ENCODE data around the gene SYT11. TPM values are rescaled to one million over a fixed set of nuclear protein-coding genes. Genes with fewer than 3 reads are reported as not detected.

Gene SYT11
- total and polyA plus RNA-seq, 8 donors, result 0.46 to 5.8 (median 1.5) TPM

- Histone ChIP-seq H3K4me1 (peaks cover 0 to 8% (median 3%) of the 10 kb centered on the region in 3 donors), H3K27ac (no peak overlapping the region), H3K36me3 (peaks cover 11 to 59% (median 19%) of the 10 kb centered on the region in 3 donors), H3K9me3 (no peaks in the 10 kb centered on the region), H3K27me3 (no peaks in the 10 kb centered on the region), H3K4me3 (no peak overlapping the region)
- intact Hi-C loops (cut with DNase I), result no loop called here
- no peak for ATAC-seq
- DNase-seq, result no peak
- WGBS, 2 donors, result 66 to 70% methylated on average over 6 of the region's 6 CpGs
- no peak for TF ChIP-seq CTCF (IDR thresholded peaks at IDR 0.05)
- no peak for FAIRE-seq
These were observed 54.8 kb downstream of the SYT11 start for GRCh38 chr1:155913969-155914757.

- H3K4me1 ChIP-seq, result no peaks in the 10 kb centered on the region
- WGBS, 2 donors, result 56 to 66% methylated on average over 3 of the region's 3 CpGs
- no peak for TF ChIP-seq CTCF (IDR thresholded peaks at IDR 0.05)
- H3K27ac ChIP-seq, result no peak overlapping the region
- ATAC-seq, result no peak
- H3K27me3 ChIP-seq, result no peaks in the 10 kb centered on the region
- H3K9me3 ChIP-seq, result no peaks in the 10 kb centered on the region
- peaks cover 16 to 92% (median 49%) of the 10 kb centered on the region in 3 donors for H3K36me3 ChIP-seq
- FAIRE-seq, result no peak
- intact Hi-C loops (cut with DNase I), result no loop called here
- H3K4me3 ChIP-seq, result no peak overlapping the region
- DNase-seq, result no peak
These were observed 59.3 kb downstream of the SYT11 start for GRCh38 chr1:155918660-155919059.

- WGBS, 2 donors, result 94 to 98% methylated on average over 2 of the region's 2 CpGs
- Histone ChIP-seq H3K4me3 (no peak overlapping the region), H3K36me3 (peaks cover 17 to 93% (median 60%) of the 10 kb centered on the region in 3 donors), H3K27me3 (no peaks in the 10 kb centered on the region), H3K27ac (no peak overlapping the region), H3K9me3 (no peaks in the 10 kb centered on the region), H3K4me1 (no peaks in the 10 kb centered on the region)
- ATAC-seq (no peak), DNase-seq (no peak), FAIRE-seq (no peak)
- intact Hi-C loops (cut with DNase I), result no loop called here
- no peak for TF ChIP-seq CTCF (IDR thresholded peaks at IDR 0.05)
These were observed 60.4 kb downstream of the SYT11 start for GRCh38 chr1:155919801-155920200.

- DNase-seq (no peak), FAIRE-seq (no peak), ATAC-seq (peak in 1 of 4 donors; percentile 50)
- H3K36me3 ChIP-seq, result peaks cover 17 to 94% (median 63%) of the 10 kb centered on the region in 3 donors
- H3K4me1 ChIP-seq, result no peaks in the 10 kb centered on the region
- TF ChIP-seq CTCF (IDR thresholded peaks at IDR 0.05), result no peak
- H3K9me3 ChIP-seq, result no peaks in the 10 kb centered on the region
- intact Hi-C loops (cut with DNase I), result no loop called here
- no peaks in the 10 kb centered on the region for H3K27me3 ChIP-seq
- H3K4me3 ChIP-seq, result no peak overlapping the region
- no peak overlapping the region for H3K27ac ChIP-seq
- 82 to 92% methylated on average over 3 of the region's 3 CpGs for WGBS, 2 donors
These were observed 61.4 kb downstream of the SYT11 start for GRCh38 chr1:155920717-155921116.

- ATAC-seq (no peak), FAIRE-seq (no peak), DNase-seq (no peak)
- WGBS, 2 donors, result 88% methylated on average over 2 of the region's 2 CpGs
- Histone ChIP-seq H3K9me3 (no peaks in the 10 kb centered on the region), H3K27me3 (no peaks in the 10 kb centered on the region), H3K4me3 (no peak overlapping the region), H3K36me3 (peaks cover 9 to 97% (median 62%) of the 10 kb centered on the region in 3 donors), H3K27ac (no peak overlapping the region), H3K4me1 (peaks cover 0 to 7% (median 6%) of the 10 kb centered on the region in 3 donors)
- TF ChIP-seq CTCF (IDR thresholded peaks at IDR 0.05), result no peak
- intact Hi-C loops (cut with DNase I), result no loop called here
These were observed 66.1 kb downstream of the SYT11 start for GRCh38 chr1:155925506-155925905.

All from pancreas (tissue), 10 donors.